HPDE6-E6E7 (cell line): Measurements from ENCODE around the gene AAMP.
A peak's percentile ranks its signal among the peaks of the same experiment; 100 is the strongest.

Experiments used
- DNase-seq: peaks from one replicate; pipeline ENCODE4 v3.0.0; 2011; ENCODE audit warnings: missing footprints; ENCODE audit errors: extremely low spot score

Gene AAMP

DNA sequence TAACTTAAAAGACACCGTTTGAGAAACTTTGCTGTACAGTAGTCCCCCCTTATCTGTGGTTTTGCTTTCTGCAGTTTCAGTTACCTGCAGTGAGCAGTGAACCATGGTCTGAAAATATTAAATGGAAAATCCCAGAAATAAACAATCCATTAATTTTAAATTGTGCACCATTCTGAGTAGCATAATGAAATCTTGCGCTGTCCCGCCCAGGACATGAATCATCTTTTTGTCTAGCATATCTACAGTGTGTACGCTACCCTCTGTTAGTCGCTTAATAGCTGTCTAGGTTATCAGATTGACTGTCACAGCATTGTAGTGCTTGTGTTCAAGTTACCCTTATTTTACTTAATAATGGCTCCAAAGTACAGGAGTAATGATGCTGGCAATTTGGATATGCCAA lies 46.9 kb downstream of the AAMP start:
- no peak for DNase-seq

DNA sequence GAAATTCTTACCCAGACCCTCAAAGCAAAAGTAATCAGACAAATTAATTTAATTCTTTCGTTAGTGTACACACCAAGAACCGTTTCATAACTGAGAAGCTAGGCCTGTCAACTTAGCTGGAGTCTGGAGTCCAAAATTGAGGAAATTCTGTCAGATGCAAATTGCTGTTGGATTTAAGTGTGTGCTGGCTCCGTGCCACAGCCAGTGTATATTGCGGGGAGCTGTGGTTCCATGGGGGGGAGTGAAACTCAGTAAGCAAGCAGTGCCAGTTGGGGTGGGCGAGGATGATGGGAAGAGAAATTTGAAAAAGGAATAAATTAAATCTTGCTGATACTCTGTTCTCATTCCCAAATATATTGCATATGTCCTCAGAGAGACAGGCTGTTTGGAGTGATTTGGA lies 48.9 kb downstream of the AAMP start:
- no peak for DNase-seq

DNA sequence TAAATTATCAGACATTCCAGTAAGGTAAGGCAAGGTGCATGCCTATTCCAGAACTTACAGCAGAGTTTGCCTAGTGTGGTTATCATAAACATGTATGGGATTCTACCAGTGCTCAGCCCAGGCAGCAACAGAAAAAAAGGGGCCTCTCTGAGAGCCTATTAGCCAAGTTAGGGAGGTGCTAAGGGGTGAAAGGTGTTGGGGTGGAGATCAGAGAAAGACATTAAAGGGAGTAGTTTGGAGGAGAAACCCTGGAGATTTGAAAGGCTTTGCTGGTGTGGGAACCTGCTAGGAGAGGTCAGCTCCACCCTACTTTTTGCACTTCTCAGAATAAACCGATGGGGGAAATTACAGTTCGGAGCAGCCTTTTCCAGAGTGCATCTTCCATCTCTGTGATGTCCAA lies 50.0 kb downstream of the AAMP start:
- DNase-seq: no peak

DNA sequence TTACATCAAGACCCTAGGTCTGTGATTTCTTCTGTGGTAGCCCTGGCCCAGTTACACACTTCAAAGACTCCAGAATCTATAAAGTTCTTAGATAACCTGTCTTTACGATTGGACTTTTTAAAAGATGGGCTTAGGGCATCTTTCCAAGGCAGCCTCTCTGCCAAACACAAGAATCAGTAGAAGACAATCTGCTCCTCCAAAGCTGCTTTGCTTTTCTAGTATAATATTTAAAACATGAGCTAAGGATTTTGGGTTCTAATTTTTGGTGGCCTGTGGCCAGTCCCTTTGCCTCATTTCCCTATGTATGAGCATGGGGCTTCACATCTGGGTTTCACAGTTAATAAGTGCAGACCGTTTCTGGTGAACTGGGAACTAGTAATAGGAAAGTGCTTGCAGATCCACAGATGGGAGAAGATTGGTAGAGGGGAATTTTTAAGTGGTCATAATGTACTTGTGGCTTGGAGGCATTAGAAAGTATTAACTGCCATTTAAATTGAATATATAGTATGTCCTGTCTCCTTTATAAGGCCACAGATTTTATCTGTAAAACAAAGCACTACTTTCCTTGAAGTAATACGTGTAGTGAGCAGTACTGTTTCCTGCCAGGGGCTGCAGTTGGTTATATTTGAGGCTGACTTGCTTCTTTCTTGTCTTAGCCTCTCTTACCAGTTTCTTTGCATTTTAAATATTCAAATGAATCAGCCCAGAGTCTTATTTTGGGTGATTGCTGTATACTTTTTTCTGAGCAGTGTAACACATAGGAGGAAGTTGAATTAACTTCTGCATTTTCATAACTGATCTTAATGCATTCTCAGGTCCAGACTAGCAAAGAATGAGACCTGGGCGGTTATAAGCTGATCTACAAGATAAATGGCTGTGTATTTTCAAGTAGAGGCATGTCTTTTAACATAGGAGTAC lies 51.4 kb downstream of the AAMP start:
- DNase-seq: peak; percentile 58

DNA sequence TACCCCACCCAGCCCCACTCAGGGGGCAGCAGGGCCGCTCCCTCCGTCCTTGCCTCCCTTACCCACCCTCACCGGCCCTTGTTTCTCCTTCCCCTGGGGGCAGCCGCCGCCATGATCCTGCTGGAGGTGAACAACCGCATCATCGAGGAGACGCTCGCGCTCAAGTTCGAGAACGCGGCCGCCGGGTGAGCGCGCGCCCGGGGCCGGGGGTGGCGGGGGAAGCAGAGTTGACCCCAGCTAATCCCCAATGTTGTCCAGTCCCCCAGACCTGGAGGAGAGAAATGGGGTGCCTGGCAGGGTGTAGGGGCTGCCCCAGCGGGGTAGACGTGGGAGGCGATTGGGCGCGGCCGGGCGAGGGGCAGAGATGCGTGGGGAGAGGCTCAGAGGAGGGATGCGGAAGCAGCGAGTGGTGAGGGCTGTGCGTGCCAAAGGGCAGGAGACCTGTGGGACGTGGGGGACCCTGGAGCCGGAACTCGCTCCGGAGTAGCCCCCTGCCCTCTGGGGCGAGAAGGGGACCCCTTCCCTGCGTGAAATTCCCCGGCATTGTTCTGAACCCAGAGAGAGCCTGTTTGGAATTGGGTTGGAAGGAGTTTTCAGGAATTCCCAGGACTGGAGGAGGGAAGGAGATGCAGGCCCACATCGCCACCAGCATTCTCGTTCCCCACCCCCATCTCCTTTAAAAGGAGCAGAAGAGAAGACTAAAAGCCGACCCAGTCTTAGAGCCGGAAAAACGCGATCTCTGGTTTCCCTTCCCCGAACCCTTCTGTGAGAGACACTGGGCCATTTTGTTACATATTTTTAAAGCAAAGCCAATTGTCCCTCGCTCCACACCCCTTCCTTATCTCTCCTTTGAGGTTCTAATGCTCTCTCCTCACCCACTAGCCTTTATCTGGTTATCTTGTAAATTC lies 52.3 kb downstream of the AAMP start:
- no peak for DNase-seq

DNA sequence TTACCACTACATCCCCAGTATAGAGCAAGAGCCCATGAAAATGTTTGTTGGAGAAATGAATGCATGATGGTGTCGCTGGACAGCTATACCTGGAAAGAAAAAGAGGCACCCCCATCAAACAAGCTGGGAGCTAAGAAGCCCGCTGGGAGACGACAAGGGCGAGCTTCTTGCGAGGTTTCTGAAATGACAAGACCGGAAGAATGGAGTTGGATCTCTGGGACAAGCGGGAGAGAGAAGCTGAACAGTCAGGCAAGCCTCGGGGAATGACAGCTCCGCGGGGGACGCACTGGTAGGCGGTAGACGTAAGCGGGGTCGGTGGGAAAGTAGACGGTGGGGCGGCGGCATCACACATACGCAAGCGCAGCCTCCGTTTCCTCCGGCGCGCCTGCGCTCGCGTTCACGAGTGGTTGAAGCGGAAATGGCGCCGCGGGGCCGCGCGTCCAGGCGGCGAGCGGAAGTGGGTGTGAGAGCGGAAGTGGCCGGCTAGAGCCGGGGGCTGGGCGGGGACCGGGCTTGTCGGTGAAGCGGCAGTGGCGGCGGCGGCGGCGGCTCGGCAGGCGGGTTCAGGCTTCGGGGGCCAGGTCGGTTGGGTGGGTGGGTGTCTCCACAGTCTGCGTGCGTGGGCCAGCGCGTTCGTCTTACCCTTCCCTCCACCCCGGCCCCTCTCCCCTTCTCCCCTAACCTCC lies 53.1 kb downstream of the AAMP start, which contains the start of gene ARPC2:
ARPC2 (plus strand) TSS at position 516 of the 686 bp plus-strand sequence. CDS start 282 bp downstream, outside the sequence.
- peak; percentile 82 for DNase-seq

DNA sequence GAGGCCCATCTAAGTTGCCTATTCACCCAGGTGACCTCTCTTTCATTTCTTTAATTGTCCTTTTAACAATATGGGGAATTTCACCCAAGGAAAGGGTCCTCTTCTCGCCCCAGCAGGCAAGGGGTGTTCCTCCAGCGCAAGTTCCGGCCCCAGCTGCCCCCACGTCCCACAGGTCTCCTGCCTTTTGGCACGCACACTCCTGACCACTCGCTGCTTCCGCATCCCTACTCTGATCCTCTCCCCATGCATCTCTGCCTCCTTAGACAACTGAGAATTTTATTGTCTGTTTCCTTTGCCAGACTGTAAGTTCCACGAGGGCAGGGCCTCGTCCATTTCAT lies 53.6 kb downstream of the AAMP start:
- DNase-seq: no peak
